Keratinocyte (primary cell): ENCODE data around the gene POU6F2. TPM values are rescaled to one million over a fixed set of nuclear protein-coding genes. Genes with fewer than 3 reads are reported as not detected.

ENCODE experiments used
- DNase-seq: peaks from one replicate; pipeline ENCODE4 v3.0.0-alpha.2; 2011; ENCODE audit warnings: low read depth, missing footprints, low spot score
- FAIRE-seq: peaks from 2 replicates; lab custom pipeline; 2011; peaks lifted over from hg19 to GRCh38; lab: Jason Lieb, UNC
- H2AFZ ChIP-seq: 2 replicates; pipeline ENCODE4 v1.6.0; 2012; ENCODE audit warnings: low read length, control low read depth, inconsistent platforms; ENCODE audit not compliant: control insufficient read depth
- H3K27ac ChIP-seq: 2 replicates; pipeline ENCODE4 v1.5.1; 2011; ENCODE audit warnings: low read length; ENCODE audit not compliant: control insufficient read depth, insufficient read depth
- H3K27me3 ChIP-seq: 3 replicates; pipeline ENCODE4 v1.6.0; 2011; ENCODE audit warnings: low read length; ENCODE audit not compliant: control insufficient read depth, insufficient read depth; ENCODE audit errors: extremely low read depth
- H3K36me3 ChIP-seq, 2 experiments: 2 replicates in 1 of 2; 3 replicates in 1 of 2; pipeline ENCODE4 v1.5.1; 2011; ENCODE audit warnings: low read length in 2 of 2, mild to moderate bottlenecking in 1 of 2; ENCODE audit not compliant: control insufficient read depth in 2 of 2, insufficient read depth in 2 of 2; ENCODE audit errors: extremely low read depth in 1 of 2
- H3K4me1 ChIP-seq: 3 replicates; pipeline ENCODE4 v1.5.1; 2011; ENCODE audit warnings: low read length; ENCODE audit not compliant: control insufficient read depth, insufficient read depth; ENCODE audit errors: extremely low read depth
- H3K4me2 ChIP-seq: 3 replicates; pipeline ENCODE4 v1.6.0; 2011; ENCODE audit warnings: low read depth, low read length; ENCODE audit not compliant: control insufficient read depth, insufficient read depth; ENCODE audit errors: extremely low read depth
- H3K4me3 ChIP-seq, 3 experiments: fragments of 200-600 bp in 1 of 3; sonication (generic) in 1 of 3; 2 replicates in 2 of 3; 3 replicates in 1 of 3; pipeline ENCODE4 v1.5.1; 2011 to 2016; ENCODE audit warnings: low read length in 3 of 3, mild to moderate bottlenecking in 3 of 3, control low read depth in 2 of 3, inconsistent platforms in 1 of 3, low read depth in 1 of 3, mixed read lengths in 1 of 3, mixed run types in 1 of 3, moderate library complexity in 1 of 3; ENCODE audit not compliant: control insufficient read depth in 2 of 3, insufficient read depth in 2 of 3; ENCODE audit errors: extremely low read depth in 1 of 3
- H3K79me2 ChIP-seq: 2 replicates; pipeline ENCODE4 v1.6.0; 2012; ENCODE audit warnings: low read length; ENCODE audit not compliant: control insufficient read depth, insufficient read depth
- H3K9ac ChIP-seq: 3 replicates; pipeline ENCODE4 v1.6.0; 2011; ENCODE audit warnings: low read length; ENCODE audit not compliant: control insufficient read depth, insufficient read depth; ENCODE audit errors: extremely low read depth
- H3K9me1 ChIP-seq: 3 replicates; pipeline ENCODE4 v1.6.0; 2011; ENCODE audit warnings: low read length; ENCODE audit not compliant: control insufficient read depth, insufficient read depth; ENCODE audit errors: extremely low read depth
- H3K9me3 ChIP-seq: 2 replicates; pipeline ENCODE4 v1.5.1; 2012; ENCODE audit warnings: low read depth, low read length; ENCODE audit not compliant: control insufficient read depth
- H4K20me1 ChIP-seq: 3 replicates; pipeline ENCODE4 v1.6.0; 2011; ENCODE audit warnings: low read length; ENCODE audit not compliant: control insufficient read depth, insufficient read depth; ENCODE audit errors: extremely low read depth
- EZH2 ChIP-seq: IDR thresholded peaks from one replicate; pipeline ENCODE4 v1.6.1; 2012; ENCODE audit warnings: inconsistent platforms, mild to moderate bottlenecking, low read length, moderate library complexity
- dilution Hi-C: fragments of 300-500 bp; cut with MboI; formaldehyde crosslinking; loops from one replicate; pipeline ENCODE4 v1.7.0; 2020; ENCODE audit warnings: low sequenced_read_pairs; ENCODE audit not compliant: extremely low pct_ligation_motif_present
- polyA plus RNA-seq, 5 experiments: library from polyadenylated mRNA; depleted of rRNA in 3 of 5; stranded (reverse) in 3 of 5; stranded (forward) in 1 of 5; unstranded in 1 of 5; fragments of >200 nt; gene quantifications; 1 replicate in 1 of 5; 2 replicates in 3 of 5; 3 replicates in 1 of 5; pipeline versions ENCODE4 v1.2.1 to v1.2.3, GENCODE V29; 2011 to 2012; ENCODE audit warnings: missing spikeins in 2 of 5, low read depth in 1 of 5, low replicate concordance in 1 of 5
- TF ChIP-seq, protein P1 (sequence below), 3 experiments: IDR thresholded peaks in 1 of 3; conservative IDR thresholded peaks in 1 of 3; optimal IDR thresholded peaks in 1 of 3; 2 replicates in 2 of 3; 3 replicates in 1 of 3; pipeline versions ENCODE3 to v1.5.1; 2011; ENCODE audit warnings: low read length in 3 of 3, mild to moderate bottlenecking in 3 of 3, moderate library complexity in 2 of 3, control low read depth in 1 of 3, inconsistent platforms in 1 of 3; ENCODE audit not compliant: insufficient read depth in 2 of 3; ENCODE audit errors: extremely low read depth in 1 of 3

Gene POU6F2
- polyA plus RNA-seq, 1 donor (not counting 4 experiments of a cell fraction or from before 2014, with no cell fraction given): not detected

- dilution Hi-C loops: no loop called here
- H2AFZ ChIP-seq: no peak overlapping the region
- no peak for TF ChIP-seq EZH2
- TF ChIP-seq, protein P1, sequence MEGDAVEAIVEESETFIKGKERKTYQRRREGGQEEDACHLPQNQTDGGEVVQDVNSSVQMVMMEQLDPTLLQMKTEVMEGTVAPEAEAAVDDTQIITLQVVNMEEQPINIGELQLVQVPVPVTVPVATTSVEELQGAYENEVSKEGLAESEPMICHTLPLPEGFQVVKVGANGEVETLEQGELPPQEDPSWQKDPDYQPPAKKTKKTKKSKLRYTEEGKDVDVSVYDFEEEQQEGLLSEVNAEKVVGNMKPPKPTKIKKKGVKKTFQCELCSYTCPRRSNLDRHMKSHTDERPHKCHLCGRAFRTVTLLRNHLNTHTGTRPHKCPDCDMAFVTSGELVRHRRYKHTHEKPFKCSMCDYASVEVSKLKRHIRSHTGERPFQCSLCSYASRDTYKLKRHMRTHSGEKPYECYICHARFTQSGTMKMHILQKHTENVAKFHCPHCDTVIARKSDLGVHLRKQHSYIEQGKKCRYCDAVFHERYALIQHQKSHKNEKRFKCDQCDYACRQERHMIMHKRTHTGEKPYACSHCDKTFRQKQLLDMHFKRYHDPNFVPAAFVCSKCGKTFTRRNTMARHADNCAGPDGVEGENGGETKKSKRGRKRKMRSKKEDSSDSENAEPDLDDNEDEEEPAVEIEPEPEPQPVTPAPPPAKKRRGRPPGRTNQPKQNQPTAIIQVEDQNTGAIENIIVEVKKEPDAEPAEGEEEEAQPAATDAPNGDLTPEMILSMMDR (optimal IDR thresholded peaks at IDR 0.05 in 1 of 3, IDR thresholded peaks at IDR 0.05 in 1 of 3, conservative IDR thresholded peaks at IDR 0.05 in 1 of 3; ENCODE audit: extremely low read depth in 1 of 3, insufficient read depth in 2 of 3, low read length in 3 of 3): no peak
- H3K4me3 ChIP-seq: no peak overlapping the region
- H3K9ac ChIP-seq: no peak overlapping the region
- no peaks in the 10 kb centered on the region for H3K4me1 ChIP-seq
- no peak overlapping the region for H3K4me2 ChIP-seq
- no peaks in the 10 kb centered on the region for H4K20me1 ChIP-seq
- H3K27me3 ChIP-seq: no peaks in the 10 kb centered on the region
- DNase-seq (no peak), FAIRE-seq (no peak)
- no peaks in the 10 kb centered on the region for H3K79me2 ChIP-seq
- no peaks in the 10 kb centered on the region for H3K9me3 ChIP-seq
- H3K27ac ChIP-seq: no peak overlapping the region
- no peaks in the 10 kb centered on the region for H3K36me3 ChIP-seq
- no peaks in the 10 kb centered on the region for H3K9me1 ChIP-seq
These were observed 327.1 kb downstream of the POU6F2 start for GRCh38 chr7:39304668-39305405.

DNA sequence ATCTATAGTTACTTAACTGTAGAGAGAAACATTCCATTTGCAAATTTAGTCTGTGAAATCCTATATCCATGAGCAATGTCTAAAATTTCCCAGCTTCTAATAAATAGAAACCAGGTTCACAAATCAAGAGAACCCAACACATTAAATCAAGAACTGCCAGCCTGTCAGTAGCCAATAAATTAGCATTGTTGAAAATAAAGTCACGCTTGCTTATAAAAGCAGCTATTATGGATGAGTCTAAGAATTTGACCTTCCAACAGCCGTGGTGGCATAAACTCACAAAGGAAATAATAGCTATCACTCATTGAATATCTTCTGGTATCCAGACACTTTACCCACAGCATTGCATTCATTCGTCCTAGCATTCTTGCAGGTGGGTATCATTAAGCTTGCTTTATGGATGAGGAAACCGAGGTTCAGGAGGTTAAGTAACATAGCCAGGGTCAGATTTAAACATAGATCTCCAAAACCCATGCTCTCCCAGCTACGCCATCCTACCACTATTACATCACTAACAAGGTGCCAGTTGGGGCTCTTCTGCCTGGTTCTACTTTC, 328.4 kb downstream of the POU6F2 start:
- Histone ChIP-seq H3K4me1 (no peaks in the 10 kb centered on the region), H3K27ac (no peak overlapping the region), H3K79me2 (no peaks in the 10 kb centered on the region), H2AFZ (no peak overlapping the region), H3K4me3 (no peak overlapping the region), H3K9ac (no peak overlapping the region), H3K27me3 (no peaks in the 10 kb centered on the region), H4K20me1 (no peaks in the 10 kb centered on the region), H3K9me3 (no peaks in the 10 kb centered on the region), H3K36me3 (no peaks in the 10 kb centered on the region), H3K4me2 (no peak overlapping the region), H3K9me1 (no peaks in the 10 kb centered on the region)
- dilution Hi-C loops: no loop called here
- no peak for DNase-seq
- no peak for TF ChIP-seq EZH2
- TF ChIP-seq, protein P1 (optimal IDR thresholded peaks at IDR 0.05 in 1 of 3, IDR thresholded peaks at IDR 0.05 in 1 of 3, conservative IDR thresholded peaks at IDR 0.05 in 1 of 3; ENCODE audit: extremely low read depth in 1 of 3, insufficient read depth in 2 of 3, low read length in 3 of 3): no peak
- FAIRE-seq: no peak
